GM18502 (cell line): ENCODE measurements around the gene MARCHF5.
"Not testable (repeated sequence)": the region's sequence is repeated elsewhere in the genome, so short reads cannot be mapped to it uniquely, and the experiment has no call there.

Source experiments
- ATAC-seq: cut with Tn5 transposase; IDR thresholded peaks from one replicate; pipeline ENCODE4 v1.9.1; 2021; ENCODE audit warnings: mild to moderate bottlenecking; ENCODE audit not compliant: unreplicated experiment, poor library complexity

MARCHF5 gene

GRCh38 chr10:92384741-92385140, 93.8 kb downstream of the MARCHF5 start:
- ATAC-seq, result no peak

GRCh38 chr10:92385831-92386230, 94.9 kb downstream of the MARCHF5 start:
- no peak for ATAC-seq

- ATAC-seq, result no peak
Observed at GRCh38 chr10:92387289-92387940, 96.4 kb downstream of the MARCHF5 start.

- not testable (repeated sequence) for ATAC-seq
Observed at GRCh38 chr10:92393173-92393572, 102.2 kb downstream of the MARCHF5 start.

GRCh38 chr10:92395271-92395670, 104.3 kb downstream of the MARCHF5 start:
- no peak for ATAC-seq

GRCh38 chr10:92402234-92402633, 111.3 kb downstream of the MARCHF5 start:
- ATAC-seq, result not testable (repeated sequence)
